GM12878 (cell line): ENCODE measurements around the gene TM9SF4.
A peak's percentile ranks its signal among the peaks of the same experiment; 100 is the strongest.

Experiments used
- CEBPB ChIP-seq, 2 experiments: fragments of 150-350 bp in 1 of 2; IDR thresholded peaks; 2 replicates each; pipeline ENCODE4 v1.6.1; 2012 to 2014; ENCODE audit warnings: low read depth in 2 of 2, low read length in 2 of 2, borderline replicate concordance in 1 of 2, inconsistent platforms in 1 of 2
- EZH2 ChIP-seq: IDR thresholded peaks from 2 replicates; pipeline ENCODE4 v1.6.1; 2012; ENCODE audit warnings: low read depth, mild to moderate bottlenecking, control low read depth, inconsistent platforms, low read length, borderline replicate concordance; ENCODE audit not compliant: control insufficient read depth
- SP1 ChIP-seq: IDR thresholded peaks from one replicate; pipeline ENCODE4 v1.6.1; 2011; ENCODE audit warnings: low read depth, low read length
- TF ChIP-seq, protein P1 (sequence below): IDR thresholded peaks from 2 replicates; pipeline ENCODE4 v1.6.1; 2012; ENCODE audit warnings: low read depth, low read length, improper control_type of control experiment

DNA sequence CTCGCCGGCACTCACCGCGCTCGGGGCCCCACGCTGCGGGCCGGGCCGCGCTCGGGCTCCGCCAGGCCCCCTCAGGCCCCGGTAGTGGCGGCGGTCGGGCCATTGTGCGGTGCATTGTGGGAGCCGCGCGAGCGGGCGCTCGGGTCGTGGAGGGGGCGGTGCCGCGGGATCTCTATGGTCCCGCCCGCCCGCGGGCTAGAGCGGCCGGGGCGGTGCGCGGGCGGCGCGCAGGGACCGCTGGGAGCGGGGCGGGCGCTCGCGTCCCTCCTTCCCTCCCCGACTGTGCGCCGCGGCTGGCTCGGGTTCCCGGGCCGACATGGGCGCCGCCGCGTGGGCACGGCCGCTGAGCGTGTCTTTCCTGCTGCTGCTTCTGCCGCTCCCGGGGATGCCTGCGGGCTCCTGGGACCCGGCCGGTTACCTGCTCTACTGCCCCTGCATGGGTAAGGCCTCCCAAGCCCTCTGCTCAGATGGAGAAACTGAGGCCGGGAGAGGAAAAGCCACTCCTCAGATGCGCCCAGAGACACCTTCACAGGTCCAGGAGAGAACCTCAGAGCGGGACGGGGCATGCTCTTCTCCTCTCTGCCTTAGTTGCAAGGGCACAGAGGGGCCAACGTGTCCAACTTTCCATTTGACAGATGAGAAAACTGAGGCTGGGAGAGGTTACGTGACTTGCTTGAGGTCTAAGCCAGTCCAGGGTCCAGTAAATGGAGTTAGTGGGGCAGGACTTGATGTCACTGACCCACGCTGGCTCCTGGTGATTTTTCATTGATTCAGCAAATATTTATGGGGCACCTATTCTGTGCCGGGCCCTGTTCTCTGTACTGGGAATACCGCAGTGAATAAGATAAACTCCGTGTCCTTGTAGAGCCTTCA is 98.3 kb downstream of the TM9SF4 start, which contains the start of the genes PLAGL2 and POFUT1:
- TF ChIP-seq CEBPB (IDR thresholded peaks at IDR 0.05; ENCODE audit: borderline replicate concordance in 1 of 2, low read depth in 2 of 2, low read length in 2 of 2) (no peak), SP1 (peak; percentile 46), EZH2 (no peak)
- TF ChIP-seq, protein P1, sequence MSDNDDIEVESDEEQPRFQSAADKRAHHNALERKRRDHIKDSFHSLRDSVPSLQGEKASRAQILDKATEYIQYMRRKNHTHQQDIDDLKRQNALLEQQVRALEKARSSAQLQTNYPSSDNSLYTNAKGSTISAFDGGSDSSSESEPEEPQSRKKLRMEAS, result no peak; the same call in 1 of the 2 replicates
